Measurements from ENCODE around the gene TCF7L1.

- no peak for TF ChIP-seq POLR2A (IDR thresholded peaks at IDR 0.05; ENCODE audit: low read length)
- no peak for TF ChIP-seq GATA1 (IDR thresholded peaks at IDR 0.05; ENCODE audit: low read depth, low read length)
Measured at GRCh38 chr2:85253890-85254289, 120.7 kb downstream of the TCF7L1 start.

All from erythroblast (primary cell).